ENCODE data around the gene SORCS3. TPM values are rescaled to one million over a fixed set of nuclear protein-coding genes. Genes with fewer than 3 reads are reported as not detected.

Gene SORCS3
- total RNA-seq, 1 donor from 2014 or later: 3.6 TPM

- ATAC-seq: no peak
- intact Hi-C loops (cut with DNase I): no loop called here
- no peak for DNase-seq (ENCODE audit: low spot score)
Observed at GRCh38 chr10:105181626-105182025, 540.5 kb downstream of the SORCS3 start.

- ATAC-seq (no peak), DNase-seq (ENCODE audit: low spot score) (no peak)
- intact Hi-C loops (cut with DNase I): no loop called here
Observed at GRCh38 chr10:105183536-105183935, 542.4 kb downstream of the SORCS3 start.

GRCh38 chr10:105185161-105185560 is 544.1 kb downstream of the SORCS3 start:
- DNase-seq (ENCODE audit: low spot score): no peak
- no peak for ATAC-seq
- intact Hi-C loops (cut with DNase I): loop anchor here (5.0 kb wide), 1 partner anchor 422 kb away; no protein-coding TSS in a partner anchor

- no peak for DNase-seq (ENCODE audit: low spot score)
- intact Hi-C loops (cut with DNase I): loop anchor here (5.0 kb wide), 1 partner anchor 420 kb away; no protein-coding TSS in a partner anchor
- ATAC-seq: no peak
Observed at GRCh38 chr10:105187243-105187642, 546.2 kb downstream of the SORCS3 start.

- ATAC-seq (no peak), DNase-seq (ENCODE audit: low spot score) (no peak)
- intact Hi-C loops (cut with DNase I): loop anchor here (5.0 kb wide), 1 partner anchor 418 kb away; no protein-coding TSS in a partner anchor
Observed at GRCh38 chr10:105188737-105189462, 547.8 kb downstream of the SORCS3 start.

GRCh38 chr10:105189463-105189800 is 548.3 kb downstream of the SORCS3 start:
- no peak for ATAC-seq
- intact Hi-C loops (cut with DNase I): loop anchor here (5.0 kb wide), 1 partner anchor 418 kb away; no protein-coding TSS in a partner anchor
- DNase-seq (ENCODE audit: low spot score): no peak

- ATAC-seq (no peak), DNase-seq (ENCODE audit: low spot score) (no peak)
- intact Hi-C loops (cut with DNase I): no loop called here
Observed at GRCh38 chr10:105192146-105192545, 551.1 kb downstream of the SORCS3 start.

GRCh38 chr10:105192861-105193260 is 551.8 kb downstream of the SORCS3 start:
- DNase-seq (ENCODE audit: low spot score) (no peak), ATAC-seq (no peak)
- intact Hi-C loops (cut with DNase I): no loop called here

- intact Hi-C loops (cut with DNase I): no loop called here
- no peak for ATAC-seq
- DNase-seq (ENCODE audit: low spot score): no peak
Observed at GRCh38 chr10:105195831-105196230, 554.7 kb downstream of the SORCS3 start.

GRCh38 chr10:105197598-105198364 is 556.7 kb downstream of the SORCS3 start:
- intact Hi-C loops (cut with DNase I): no loop called here
- ATAC-seq (no peak), DNase-seq (ENCODE audit: low spot score) (no peak)

- no peak for DNase-seq (ENCODE audit: low spot score)
- no peak for ATAC-seq
- intact Hi-C loops (cut with DNase I): no loop called here
Observed at GRCh38 chr10:105206616-105207015, 565.5 kb downstream of the SORCS3 start.

GRCh38 chr10:105207476-105207995 is 566.4 kb downstream of the SORCS3 start:
- ATAC-seq (no peak), DNase-seq (ENCODE audit: low spot score) (no peak)
- intact Hi-C loops (cut with DNase I): no loop called here

GRCh38 chr10:105210546-105210945 is 569.5 kb downstream of the SORCS3 start:
- intact Hi-C loops (cut with DNase I): no loop called here
- no peak for DNase-seq (ENCODE audit: low spot score)
- no peak for ATAC-seq

GRCh38 chr10:105237685-105238084 is 596.6 kb downstream of the SORCS3 start:
- intact Hi-C loops (cut with DNase I): no loop called here
- no peak for DNase-seq (ENCODE audit: low spot score)
- no peak for ATAC-seq

- intact Hi-C loops (cut with DNase I): no loop called here
- DNase-seq (ENCODE audit: low spot score) (no peak), ATAC-seq (no peak)
Observed at GRCh38 chr10:105239311-105240219, 598.5 kb downstream of the SORCS3 start.

GRCh38 chr10:105241254-105241653 is 600.2 kb downstream of the SORCS3 start:
- no peak for ATAC-seq

GRCh38 chr10:105243381-105243780 is 602.3 kb downstream of the SORCS3 start:
- ATAC-seq: no peak
- intact Hi-C loops (cut with DNase I): no loop called here
- no peak for DNase-seq (ENCODE audit: low spot score)

More at GRCh38 chr10:105241254-105241653, 600.2 kb downstream of the SORCS3 start:
- DNase-seq (ENCODE audit: low spot score): no peak
- intact Hi-C loops (cut with DNase I): no loop called here

- ATAC-seq (no peak), DNase-seq (ENCODE audit: low spot score) (no peak)
- intact Hi-C loops (cut with DNase I): no loop called here
Observed at GRCh38 chr10:105243825-105244224, 602.7 kb downstream of the SORCS3 start.
